ENCODE results near the gene CCDC102B. TPM values are rescaled to one million over a fixed set of nuclear protein-coding genes. Genes with fewer than 3 reads are reported as not detected.
"Not testable (repeated sequence)": the region's sequence is repeated elsewhere in the genome, so short reads cannot be mapped to it uniquely, and the experiment has no call there.

CCDC102B gene
- total RNA-seq, 1 donor = 4.1 TPM

DNA sequence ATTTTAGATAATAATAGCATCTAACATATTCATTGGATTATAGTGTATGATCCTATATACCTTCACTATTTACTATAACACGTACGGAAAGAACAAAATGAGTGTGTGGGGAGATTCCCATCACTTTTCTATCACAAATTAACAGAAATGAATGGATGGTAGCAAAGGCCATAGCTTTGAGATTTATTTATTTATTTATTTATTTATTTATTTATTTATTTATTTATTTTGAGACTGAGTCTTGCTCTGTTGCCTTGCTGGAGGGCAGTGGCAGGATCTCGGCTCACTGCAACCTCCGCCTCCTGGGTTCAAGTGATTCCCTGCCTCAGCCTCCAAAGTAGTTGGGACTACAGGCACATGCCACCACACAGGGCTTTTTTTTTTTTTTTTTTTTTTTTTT is 208.3 kb downstream of the CCDC102B start:
- H3K4me1 ChIP-seq (ENCODE audit: insufficient read depth, low read length); H3K4me3 ChIP-seq (ENCODE audit: low read length); H3K9me3 ChIP-seq (ENCODE audit: low read depth, low read length); H3K27me3 ChIP-seq (ENCODE audit: insufficient read depth, low read length): not testable (repeated sequence)

DNA sequence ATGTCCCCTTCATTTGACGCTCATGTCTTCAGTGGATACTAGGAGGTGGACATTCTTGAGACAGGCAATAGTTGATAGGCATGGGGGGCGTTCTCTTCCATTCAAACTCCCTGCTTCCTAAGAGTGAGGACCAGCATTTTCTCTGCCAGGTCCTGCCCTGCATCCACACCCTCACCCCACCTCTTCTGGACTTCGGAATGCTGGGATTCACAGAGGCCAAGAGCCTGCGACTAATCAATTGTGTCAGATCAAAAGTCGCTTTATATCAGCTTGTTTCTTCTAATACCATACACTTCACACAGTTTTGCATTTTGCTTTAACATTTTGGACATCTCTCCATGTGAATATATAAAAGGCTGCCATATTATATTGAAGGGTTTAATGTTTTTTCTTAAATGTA is 210.7 kb downstream of the CCDC102B start:
- H3K4me3 ChIP-seq (ENCODE audit: low read length) = no peak overlapping the region
- H3K27me3 ChIP-seq (ENCODE audit: insufficient read depth, low read length) = no peaks in the 10 kb centered on the region
- H3K4me1 ChIP-seq (ENCODE audit: insufficient read depth, low read length) = no peaks in the 10 kb centered on the region
- no peaks in the 10 kb centered on the region for H3K9me3 ChIP-seq (ENCODE audit: low read depth, low read length)

DNA sequence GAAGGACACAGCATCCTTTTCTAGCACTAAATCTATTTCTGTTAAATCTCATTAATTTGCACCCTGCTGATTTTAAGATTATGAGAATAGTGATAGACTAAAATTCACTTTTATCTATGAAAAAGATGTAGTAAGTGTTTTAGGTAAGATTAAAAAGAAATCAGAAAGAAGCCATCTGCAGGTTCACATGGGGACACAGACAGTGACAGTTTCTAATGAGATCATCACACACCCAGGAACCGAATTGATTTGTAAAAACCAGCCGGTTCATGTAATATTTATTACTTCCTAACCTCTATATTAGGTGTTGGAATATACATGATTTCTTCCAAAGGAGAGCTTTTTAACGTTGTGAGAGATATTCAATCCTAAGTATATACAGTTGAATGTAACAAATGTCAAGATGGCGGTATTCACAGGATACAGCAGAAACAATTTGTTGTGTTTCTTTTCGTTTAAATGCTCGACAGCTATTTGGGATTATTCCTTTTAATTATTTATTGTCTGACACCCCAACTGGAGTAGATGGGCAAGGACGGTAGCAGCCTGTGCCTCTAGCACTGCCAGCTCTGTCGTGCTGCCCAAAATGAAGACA is 223.4 kb downstream of the CCDC102B start:
- no peak overlapping the region for H3K4me3 ChIP-seq (ENCODE audit: low read length)
- no peaks in the 10 kb centered on the region for H3K27me3 ChIP-seq (ENCODE audit: insufficient read depth, low read length)
- H3K9me3 ChIP-seq (ENCODE audit: low read depth, low read length) = no peaks in the 10 kb centered on the region
- no peaks in the 10 kb centered on the region for H3K4me1 ChIP-seq (ENCODE audit: insufficient read depth, low read length)

DNA sequence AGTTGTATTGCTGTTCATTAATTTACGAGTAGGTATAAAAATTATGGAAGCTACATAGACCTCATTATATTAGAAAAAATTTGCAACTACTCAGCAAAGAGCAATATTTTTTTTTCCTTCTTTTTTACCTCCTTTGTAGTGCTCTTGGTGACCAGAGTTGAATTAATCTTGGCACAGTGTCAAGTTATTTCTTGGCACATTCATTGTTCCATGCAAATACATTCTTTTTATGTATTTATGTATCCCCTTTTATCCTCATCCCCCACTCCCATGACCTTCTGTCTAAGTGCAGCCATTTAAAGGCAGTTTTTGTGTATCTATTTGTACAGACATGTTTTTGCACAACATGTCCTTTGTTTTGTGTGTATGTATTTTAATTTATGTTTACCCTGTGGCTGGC is 224.5 kb downstream of the CCDC102B start:
- Histone ChIP-seq H3K9me3 (ENCODE audit: low read depth, low read length) (no peaks in the 10 kb centered on the region), H3K27me3 (ENCODE audit: insufficient read depth, low read length) (no peaks in the 10 kb centered on the region), H3K4me1 (ENCODE audit: insufficient read depth, low read length) (no peaks in the 10 kb centered on the region), H3K4me3 (ENCODE audit: low read length) (no peak overlapping the region)

DNA sequence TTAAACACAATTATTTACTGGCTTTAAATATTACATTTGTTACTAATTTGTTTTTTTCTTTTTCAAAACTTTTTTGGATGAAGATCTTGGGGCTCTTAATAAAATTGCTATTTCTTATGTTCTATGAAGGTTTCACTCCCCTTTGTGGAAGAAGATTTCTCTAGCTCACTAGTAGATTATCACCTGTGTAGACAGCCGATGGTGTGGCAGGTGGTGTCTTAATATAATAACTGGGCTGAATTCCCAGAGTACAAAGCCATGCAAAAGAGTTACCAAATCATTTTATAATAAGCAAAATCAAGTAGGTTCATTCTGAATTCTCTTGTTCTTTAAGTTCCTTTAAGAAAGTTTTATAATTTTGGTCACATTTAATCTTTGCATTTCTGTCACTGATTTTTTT is 233.7 kb downstream of the CCDC102B start:
- Histone ChIP-seq H3K4me3 (ENCODE audit: low read length) (no peak overlapping the region), H3K4me1 (ENCODE audit: insufficient read depth, low read length) (no peaks in the 10 kb centered on the region), H3K9me3 (ENCODE audit: low read depth, low read length) (no peaks in the 10 kb centered on the region), H3K27me3 (ENCODE audit: insufficient read depth, low read length) (no peaks in the 10 kb centered on the region)

DNA sequence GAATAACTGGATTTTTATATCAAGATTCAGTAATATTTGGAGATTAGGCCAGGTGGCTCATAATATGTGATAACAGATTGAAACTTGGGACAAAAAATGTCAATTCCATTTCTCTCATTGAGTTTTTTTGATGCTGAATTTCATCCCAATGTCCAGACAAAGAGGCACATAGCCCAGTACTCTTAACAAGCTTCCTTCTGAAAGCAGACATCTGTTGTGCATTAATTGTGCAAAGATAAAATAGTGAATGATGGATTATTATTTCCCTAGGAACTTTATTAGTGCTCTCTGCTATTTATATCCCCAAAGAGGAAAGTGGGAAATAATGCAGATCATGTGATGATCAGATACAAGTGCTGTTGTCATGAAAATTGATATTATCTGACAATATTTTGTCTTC is 234.1 kb downstream of the CCDC102B start:
- Histone ChIP-seq H3K4me3 (ENCODE audit: low read length) (no peak overlapping the region), H3K4me1 (ENCODE audit: insufficient read depth, low read length) (no peaks in the 10 kb centered on the region), H3K9me3 (ENCODE audit: low read depth, low read length) (no peaks in the 10 kb centered on the region), H3K27me3 (ENCODE audit: insufficient read depth, low read length) (no peaks in the 10 kb centered on the region)

DNA sequence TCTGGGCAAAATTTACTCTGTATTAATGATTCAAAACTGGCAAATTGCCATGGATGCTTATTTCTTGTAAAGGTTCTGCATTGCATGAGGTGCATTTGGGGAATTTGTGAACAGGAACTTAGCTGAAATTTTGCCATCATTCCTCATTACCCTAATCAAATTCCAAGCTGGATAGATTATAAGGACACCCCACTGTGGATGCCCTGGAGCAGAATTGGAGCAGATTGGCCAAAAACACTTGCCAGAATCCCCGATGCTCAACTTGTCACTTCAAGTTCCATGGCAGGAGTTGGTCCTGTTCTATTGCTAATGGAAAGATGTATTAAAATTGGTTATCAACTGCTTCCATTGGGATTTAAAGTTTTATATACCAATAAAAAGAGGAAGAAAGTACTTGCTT is 237.9 kb downstream of the CCDC102B start:
- H3K4me3 ChIP-seq (ENCODE audit: low read length) = no peak overlapping the region
- H3K27me3 ChIP-seq (ENCODE audit: insufficient read depth, low read length) = no peaks in the 10 kb centered on the region
- H3K4me1 ChIP-seq (ENCODE audit: insufficient read depth, low read length) = no peaks in the 10 kb centered on the region
- no peaks in the 10 kb centered on the region for H3K9me3 ChIP-seq (ENCODE audit: low read depth, low read length)

DNA sequence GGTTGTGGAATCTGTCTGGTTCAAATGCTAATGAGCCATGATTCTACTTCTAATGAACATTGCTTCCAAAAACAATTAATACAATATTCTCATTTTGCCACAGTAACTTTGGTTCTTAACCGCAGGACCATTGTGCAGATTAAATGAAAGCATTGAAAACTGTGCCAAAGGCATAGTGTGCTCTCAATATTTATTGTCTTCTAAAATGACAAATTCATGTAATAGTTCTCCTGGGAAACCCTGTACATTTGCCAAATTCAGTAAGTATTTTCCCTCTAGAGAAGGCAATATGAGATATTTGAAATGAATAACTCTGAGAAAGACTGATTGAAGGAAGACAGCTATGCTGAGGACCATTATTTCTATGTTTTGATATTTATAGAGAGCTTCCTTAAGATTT is 246.3 kb downstream of the CCDC102B start:
- Histone ChIP-seq H3K9me3 (ENCODE audit: low read depth, low read length) (no peaks in the 10 kb centered on the region), H3K27me3 (ENCODE audit: insufficient read depth, low read length) (no peaks in the 10 kb centered on the region), H3K4me3 (ENCODE audit: low read length) (no peak overlapping the region), H3K4me1 (ENCODE audit: insufficient read depth, low read length) (no peaks in the 10 kb centered on the region)

DNA sequence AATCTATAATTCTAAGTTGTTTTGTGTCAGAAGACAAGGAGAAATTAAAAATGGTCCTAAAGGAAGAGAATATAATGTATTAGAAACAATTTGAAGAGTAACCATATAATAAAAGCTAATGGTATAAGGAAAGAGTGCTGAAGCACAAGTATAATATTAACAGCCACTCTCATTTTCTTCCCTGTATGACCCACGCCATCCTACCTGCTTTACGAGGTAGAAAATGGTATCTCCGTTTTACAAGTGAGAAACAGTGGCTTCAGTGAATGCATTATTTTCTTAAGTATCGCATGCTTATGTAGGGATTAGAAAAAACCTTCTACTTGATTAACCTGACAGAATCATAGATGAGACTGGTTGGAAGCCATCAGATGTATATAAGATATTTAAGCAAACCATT is 266.2 kb downstream of the CCDC102B start:
- no peaks in the 10 kb centered on the region for H3K27me3 ChIP-seq (ENCODE audit: insufficient read depth, low read length)
- no peaks in the 10 kb centered on the region for H3K4me1 ChIP-seq (ENCODE audit: insufficient read depth, low read length)
- H3K4me3 ChIP-seq (ENCODE audit: low read length) = no peak overlapping the region
- no peaks in the 10 kb centered on the region for H3K9me3 ChIP-seq (ENCODE audit: low read depth, low read length)

DNA sequence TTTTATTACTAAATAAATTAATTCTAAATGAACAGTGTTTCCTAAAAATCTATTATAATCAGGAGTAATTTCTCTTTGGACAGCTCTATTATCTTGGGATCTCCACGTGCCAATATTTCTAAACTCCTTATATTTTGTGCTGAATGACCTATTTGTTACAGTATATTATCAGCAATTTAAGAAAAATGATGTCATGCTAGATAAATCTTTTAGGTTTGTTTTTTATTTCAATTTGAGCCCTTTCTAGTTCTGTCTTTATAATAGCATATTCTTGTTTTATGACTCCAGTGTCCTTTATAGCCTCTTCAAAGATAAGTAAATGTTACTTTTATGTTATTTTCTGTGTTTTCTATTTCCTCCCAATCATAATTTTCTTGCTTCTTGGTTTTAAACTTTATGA is 269.2 kb downstream of the CCDC102B start:
- Histone ChIP-seq H3K4me3 (ENCODE audit: low read length) (no peak overlapping the region), H3K4me1 (ENCODE audit: insufficient read depth, low read length) (no peaks in the 10 kb centered on the region), H3K27me3 (ENCODE audit: insufficient read depth, low read length) (no peaks in the 10 kb centered on the region), H3K9me3 (ENCODE audit: low read depth, low read length) (no peaks in the 10 kb centered on the region)

DNA sequence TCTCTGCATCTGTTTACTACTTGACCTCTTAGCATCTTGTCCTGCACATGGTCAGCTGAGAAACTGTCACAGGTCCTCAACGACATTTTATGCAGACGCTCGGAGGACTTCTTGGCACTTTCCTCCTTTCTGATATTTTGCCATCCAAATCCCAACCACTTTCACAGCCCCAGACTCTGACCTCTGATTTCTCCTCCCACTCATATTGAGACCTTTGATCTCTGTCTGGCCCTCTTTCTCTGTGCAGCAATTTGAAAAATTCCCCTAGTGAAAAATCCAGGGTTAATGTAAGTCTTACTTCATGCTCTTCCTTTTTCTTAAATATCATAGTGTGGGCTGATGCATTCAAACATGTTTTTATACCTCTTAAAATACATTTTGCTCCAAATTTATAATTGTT is 273.8 kb downstream of the CCDC102B start:
- Histone ChIP-seq H3K27me3 (ENCODE audit: insufficient read depth, low read length) (no peaks in the 10 kb centered on the region), H3K9me3 (ENCODE audit: low read depth, low read length) (no peaks in the 10 kb centered on the region), H3K4me3 (ENCODE audit: low read length) (no peak overlapping the region), H3K4me1 (ENCODE audit: insufficient read depth, low read length) (no peaks in the 10 kb centered on the region)

DNA sequence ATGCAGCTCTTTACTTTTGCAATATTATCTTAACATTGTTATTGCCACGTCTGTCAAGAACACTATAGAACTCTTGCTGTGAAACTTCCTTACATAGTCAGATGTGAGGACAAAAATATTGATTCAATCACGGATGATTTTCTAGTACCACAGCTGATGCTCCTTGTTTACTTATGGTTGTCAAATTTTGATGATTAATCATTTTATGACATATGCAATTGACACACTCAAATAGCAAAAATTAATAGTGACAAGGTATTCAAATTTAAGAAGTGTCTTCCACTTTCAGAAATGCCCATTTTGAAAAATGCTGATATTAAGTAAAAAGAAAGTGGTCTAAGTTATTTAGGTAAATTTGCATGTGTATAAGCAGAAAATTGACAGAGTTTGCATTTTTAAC is 284.0 kb downstream of the CCDC102B start:
- Histone ChIP-seq H3K27me3 (ENCODE audit: insufficient read depth, low read length) (no peaks in the 10 kb centered on the region), H3K9me3 (ENCODE audit: low read depth, low read length) (no peaks in the 10 kb centered on the region), H3K4me3 (ENCODE audit: low read length) (no peak overlapping the region), H3K4me1 (ENCODE audit: insufficient read depth, low read length) (no peaks in the 10 kb centered on the region)

DNA sequence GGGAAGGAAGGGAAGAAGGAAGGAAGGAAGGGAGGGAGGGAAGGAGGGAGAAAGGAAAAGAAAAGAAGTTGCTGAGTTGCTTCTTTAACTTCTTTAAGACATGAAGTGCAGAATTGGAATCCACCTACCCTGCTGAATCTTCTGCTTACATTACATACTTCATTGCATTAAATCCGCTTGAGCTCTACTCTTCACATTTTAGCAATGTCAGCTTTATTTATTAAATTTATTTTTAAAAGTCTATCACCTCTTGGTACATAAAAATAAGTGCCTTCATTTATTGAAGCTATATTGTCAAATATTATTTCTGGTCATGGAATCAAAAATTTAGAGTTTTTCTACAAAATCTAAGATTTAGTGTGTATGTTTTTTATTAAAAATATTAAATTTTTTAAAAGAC is 284.6 kb downstream of the CCDC102B start:
- no peaks in the 10 kb centered on the region for H3K9me3 ChIP-seq (ENCODE audit: low read depth, low read length)
- no peaks in the 10 kb centered on the region for H3K27me3 ChIP-seq (ENCODE audit: insufficient read depth, low read length)
- no peak overlapping the region for H3K4me3 ChIP-seq (ENCODE audit: low read length)
- no peaks in the 10 kb centered on the region for H3K4me1 ChIP-seq (ENCODE audit: insufficient read depth, low read length)

DNA sequence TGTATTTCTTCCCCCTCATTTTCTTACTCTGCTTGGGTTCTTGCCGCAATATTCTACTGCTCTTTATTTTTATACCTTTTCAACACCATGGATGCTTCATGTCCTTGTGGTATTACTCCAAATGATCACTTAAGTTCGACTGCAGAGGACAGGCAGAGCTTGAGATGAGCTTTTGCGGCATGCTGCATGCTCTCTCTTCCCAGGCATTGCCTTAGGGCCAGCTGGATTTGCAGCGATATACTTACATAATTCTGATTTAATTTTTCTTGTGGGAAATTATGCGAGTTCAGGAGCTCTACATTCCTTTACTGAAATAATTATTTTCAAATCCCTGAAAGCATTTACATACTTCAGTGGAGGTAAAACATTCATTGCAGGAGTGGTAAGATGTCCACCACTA is 288.1 kb downstream of the CCDC102B start:
- H3K27me3 ChIP-seq (ENCODE audit: insufficient read depth, low read length) = no peaks in the 10 kb centered on the region
- no peak overlapping the region for H3K4me3 ChIP-seq (ENCODE audit: low read length)
- H3K9me3 ChIP-seq (ENCODE audit: low read depth, low read length) = no peaks in the 10 kb centered on the region
- H3K4me1 ChIP-seq (ENCODE audit: insufficient read depth, low read length) = no peaks in the 10 kb centered on the region

DNA sequence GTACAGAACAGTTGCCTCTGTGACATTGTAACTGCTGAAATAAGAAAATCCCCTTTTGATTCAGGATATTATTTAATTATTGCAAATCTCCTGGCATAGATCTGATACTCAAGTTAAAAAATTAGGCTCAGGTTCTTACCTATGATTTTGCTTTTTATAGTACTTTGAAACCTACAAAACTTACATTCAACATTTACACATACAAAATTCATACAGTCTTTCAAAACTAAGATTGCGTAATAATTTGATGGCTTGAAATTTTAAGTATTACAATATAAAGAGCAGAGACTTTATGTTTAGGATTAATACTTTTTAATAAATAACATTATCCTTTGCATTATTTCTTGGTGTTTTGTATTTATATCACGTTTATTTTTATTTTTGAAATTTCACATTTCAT is 291.1 kb downstream of the CCDC102B start:
- Histone ChIP-seq H3K4me1 (ENCODE audit: insufficient read depth, low read length) (no peaks in the 10 kb centered on the region), H3K9me3 (ENCODE audit: low read depth, low read length) (no peaks in the 10 kb centered on the region), H3K27me3 (ENCODE audit: insufficient read depth, low read length) (no peaks in the 10 kb centered on the region), H3K4me3 (ENCODE audit: low read length) (no peak overlapping the region)

DNA sequence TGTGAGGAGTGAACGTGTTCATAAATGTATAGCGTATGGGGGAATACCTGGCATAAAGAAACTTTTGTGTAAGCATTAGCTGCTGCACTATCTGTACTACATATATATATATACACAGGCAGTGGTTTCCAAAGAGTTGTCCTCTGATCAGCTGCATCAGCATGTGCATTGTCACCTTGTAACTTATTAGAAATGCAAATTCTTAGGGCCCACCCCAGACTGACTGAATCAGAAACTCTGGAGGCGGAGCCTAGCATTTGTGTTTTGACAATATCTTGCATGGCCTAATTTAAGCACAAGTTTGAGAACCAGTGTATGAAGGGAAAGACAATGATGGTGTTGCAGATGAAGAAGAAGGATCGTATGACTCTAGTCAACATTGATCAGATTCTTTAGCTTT is 299.5 kb downstream of the CCDC102B start:
- H3K9me3 ChIP-seq (ENCODE audit: low read depth, low read length) = no peaks in the 10 kb centered on the region
- H3K27me3 ChIP-seq (ENCODE audit: insufficient read depth, low read length) = no peaks in the 10 kb centered on the region
- no peak overlapping the region for H3K4me3 ChIP-seq (ENCODE audit: low read length)
- no peaks in the 10 kb centered on the region for H3K4me1 ChIP-seq (ENCODE audit: insufficient read depth, low read length)

DNA sequence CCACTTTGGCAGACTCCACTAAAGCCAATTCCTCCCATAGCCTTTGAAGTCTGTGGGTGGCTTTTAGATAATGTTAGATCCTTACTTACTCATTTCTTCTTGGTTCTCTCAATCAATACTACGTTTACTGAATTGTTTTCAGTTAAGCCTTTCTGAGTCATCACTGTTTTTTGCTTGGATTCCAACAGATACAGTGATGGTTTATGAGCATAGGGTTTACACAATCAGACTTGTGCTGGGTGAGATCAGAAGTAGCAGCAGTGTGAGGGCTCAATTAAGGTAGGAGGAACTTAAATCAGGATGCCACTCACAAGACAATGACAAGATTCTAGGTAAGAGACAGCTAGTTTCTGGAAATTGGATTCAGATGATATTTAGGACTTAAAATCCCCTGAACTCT is 305.1 kb downstream of the CCDC102B start:
- H3K4me1 ChIP-seq (ENCODE audit: insufficient read depth, low read length) = no peaks in the 10 kb centered on the region
- H3K9me3 ChIP-seq (ENCODE audit: low read depth, low read length) = no peaks in the 10 kb centered on the region
- no peak overlapping the region for H3K4me3 ChIP-seq (ENCODE audit: low read length)
- H3K27me3 ChIP-seq (ENCODE audit: insufficient read depth, low read length) = no peaks in the 10 kb centered on the region
